Fibroblast of the conjunctiva (primary cell): ENCODE measurements around the gene ITGA7.

Experiments used
- DNase-seq: peaks from one replicate; pipeline ENCODE4 v3.0.0-alpha.2; 2010; ENCODE audit warnings: low read depth

The ITGA7 gene

GRCh38 chr12:55700255-55701018 lies 7.3 kb downstream of the ITGA7 start:
- DNase-seq = no peak

DNA sequence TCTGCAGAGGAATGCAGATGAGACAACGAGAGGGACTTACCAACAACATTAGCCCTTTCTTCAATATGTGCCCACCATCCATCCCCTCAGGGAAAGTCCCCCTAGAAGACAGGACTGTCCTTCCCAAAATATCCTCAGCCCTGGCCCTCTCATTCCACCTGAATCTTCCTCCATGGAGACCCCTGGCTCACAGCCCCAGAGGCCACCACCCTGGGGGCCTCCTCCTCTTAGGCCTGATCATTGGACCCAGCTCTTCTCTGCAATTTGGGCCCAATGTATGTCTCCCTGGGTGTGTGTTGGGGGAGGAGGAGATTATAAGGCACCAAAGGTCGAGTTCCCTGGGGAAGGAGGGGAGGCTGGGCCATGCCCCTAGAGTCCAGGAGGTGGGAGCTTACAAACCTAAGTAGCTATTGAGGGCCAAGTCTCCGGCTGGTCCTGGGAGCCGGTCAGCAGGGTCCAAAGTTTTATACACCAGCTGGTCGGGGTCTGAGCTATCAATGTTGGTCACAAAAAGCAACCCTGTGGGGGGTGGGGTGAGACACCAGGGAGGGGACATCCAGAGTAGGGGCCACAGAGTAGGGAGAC lies 8.1 kb downstream of the ITGA7 start:
- DNase-seq = no peak

- DNase-seq = no peak
Observed at GRCh38 chr12:55698965-55699364, 8.7 kb downstream of the ITGA7 start.

DNA sequence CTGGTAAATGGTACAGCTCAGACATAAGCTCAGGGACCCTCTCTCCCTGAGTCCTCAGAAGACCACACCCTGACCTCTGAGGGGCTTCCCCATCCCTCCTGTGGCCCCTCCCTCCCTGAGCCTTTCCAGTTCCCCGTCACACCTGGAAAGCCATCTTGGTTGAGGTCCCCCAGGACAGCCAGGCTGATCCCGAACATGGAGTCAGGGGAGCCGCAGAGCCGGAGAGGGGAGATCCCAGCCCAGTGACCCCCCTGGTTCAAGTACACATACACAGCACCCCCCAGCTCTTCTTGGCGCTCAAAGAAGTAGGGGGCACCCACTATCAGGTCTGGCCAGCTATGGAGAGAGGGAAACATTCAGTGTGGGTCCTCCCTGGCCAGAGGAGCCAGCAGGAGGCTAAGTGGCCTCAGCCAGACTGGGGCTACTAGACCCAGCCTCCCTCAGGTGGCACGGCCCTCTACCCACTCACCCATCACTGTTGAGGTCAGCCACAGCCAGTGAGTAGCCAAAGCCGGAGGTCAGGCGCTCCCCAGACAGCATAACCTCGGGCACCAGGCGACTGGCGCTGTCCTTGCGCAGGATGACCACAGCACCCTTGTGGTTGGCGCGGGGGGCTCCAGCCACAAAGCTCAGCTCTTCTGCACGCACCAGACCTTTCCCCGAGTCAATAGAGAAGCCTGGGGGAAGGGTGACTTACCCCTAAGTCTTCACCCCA lies 9.3 kb downstream of the ITGA7 start:
- no peak for DNase-seq

DNA sequence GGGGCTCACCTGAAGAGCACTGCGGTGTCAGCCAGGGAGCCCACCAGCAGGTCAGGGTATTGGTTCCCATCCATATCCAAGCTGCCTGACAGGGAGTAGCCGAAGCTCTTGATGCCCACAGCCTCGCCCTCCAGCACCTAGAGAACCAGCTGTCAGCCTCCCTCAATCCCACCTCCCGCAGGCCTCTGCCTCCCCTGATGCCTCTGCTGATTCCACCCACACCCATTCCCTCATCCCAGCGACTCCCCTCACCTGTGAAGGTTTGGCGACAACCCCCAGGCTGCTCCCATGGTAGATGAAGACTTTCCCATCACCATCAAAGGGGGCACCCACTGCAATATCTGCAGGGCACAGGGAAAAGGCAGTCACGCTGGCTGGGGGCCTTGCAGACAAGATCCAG lies 10.0 kb downstream of the ITGA7 start:
- DNase-seq = no peak

- DNase-seq = no peak
Observed at GRCh38 chr12:55696796-55697462, 10.8 kb downstream of the ITGA7 start.

- DNase-seq = no peak
Observed at GRCh38 chr12:55696141-55696540, 11.6 kb downstream of the ITGA7 start.

DNA sequence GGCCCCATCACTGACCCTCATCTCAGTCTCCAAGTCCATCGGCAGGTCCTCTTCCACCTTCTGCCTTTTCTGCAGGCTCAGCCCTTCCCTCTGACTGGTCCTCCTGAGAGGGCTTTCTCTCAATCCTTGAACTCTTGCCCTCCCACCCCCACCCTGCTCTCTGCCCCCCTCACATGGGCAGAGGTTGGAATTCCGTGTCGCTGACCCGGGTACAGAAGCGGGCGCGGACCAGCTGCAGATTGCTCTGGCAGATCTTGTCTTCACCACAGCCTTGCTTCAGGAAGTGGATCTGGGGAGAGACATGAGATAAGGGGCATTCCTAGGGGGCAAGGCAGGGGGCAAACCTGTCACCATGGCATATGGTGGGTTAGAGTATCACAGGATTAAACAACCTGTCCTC lies 12.4 kb downstream of the ITGA7 start:
- no peak for DNase-seq

GRCh38 chr12:55694651-55695050 lies 13.1 kb downstream of the ITGA7 start:
- no peak for DNase-seq

DNA sequence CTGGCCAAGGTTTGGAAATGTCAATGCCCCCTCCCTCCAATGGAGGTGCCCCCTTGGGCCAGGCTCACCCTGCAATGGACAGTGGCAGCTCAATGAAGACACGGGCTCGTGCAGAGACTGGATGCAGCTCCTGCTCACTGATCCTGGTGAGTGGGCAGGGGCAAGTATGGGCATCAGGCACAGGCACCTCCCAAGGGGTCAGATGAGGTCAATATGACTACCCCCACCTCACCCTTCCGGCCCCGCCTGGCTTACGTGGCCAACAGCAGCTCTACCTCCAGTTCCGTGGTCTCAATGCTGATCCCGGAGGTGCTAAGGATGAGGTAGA lies 13.6 kb downstream of the ITGA7 start:
- no peak for DNase-seq

- DNase-seq = no peak
Observed at GRCh38 chr12:55693323-55694187, 14.1 kb downstream of the ITGA7 start.

GRCh38 chr12:55692631-55693322 lies 14.9 kb downstream of the ITGA7 start:
- DNase-seq = no peak

DNA sequence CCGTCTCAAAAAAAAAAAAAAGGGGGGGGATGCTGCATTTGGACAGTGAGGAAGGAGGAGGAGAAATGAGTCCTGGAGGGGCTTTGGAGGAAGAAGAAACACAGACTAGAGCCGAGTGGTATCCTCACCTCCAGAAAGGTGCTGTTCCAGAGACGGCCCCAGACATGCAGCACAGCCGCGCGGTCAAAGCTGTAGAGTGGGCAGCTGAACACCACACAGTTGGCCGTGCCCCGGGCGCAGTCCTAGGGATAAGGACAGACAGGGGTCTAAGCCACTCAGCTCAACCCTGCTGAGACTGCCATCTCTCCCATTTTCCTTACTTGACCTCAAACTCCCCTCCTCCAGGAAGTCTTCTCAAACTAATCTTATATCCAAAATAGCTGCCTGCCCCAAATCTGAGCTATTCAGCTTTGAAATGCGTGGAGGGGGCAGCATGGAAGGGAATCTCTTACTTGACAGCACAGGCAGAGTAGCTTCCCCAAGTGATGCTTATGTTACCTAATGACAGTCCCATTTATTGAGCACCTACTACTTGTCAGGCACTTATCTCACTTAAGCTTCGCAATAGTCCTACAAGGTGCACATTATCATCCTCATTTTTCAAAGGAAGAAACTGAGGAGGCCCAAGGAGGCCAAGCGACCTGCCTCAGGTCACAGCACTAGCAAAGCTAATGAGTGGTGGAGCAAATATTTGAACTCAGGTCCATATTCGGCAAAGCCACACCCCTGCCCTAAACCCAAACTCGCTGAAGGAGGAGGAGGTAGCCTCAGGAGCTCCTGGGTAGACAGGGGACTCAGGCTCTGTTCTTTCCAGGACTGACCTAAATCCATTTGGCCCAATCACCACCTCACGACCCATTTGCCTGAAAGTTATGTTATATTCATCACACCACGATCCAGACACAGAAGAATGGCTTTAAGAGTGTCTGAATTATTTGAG lies 18.7 kb downstream of the ITGA7 start:
- no peak for DNase-seq

GRCh38 chr12:55687746-55688145 lies 20.0 kb downstream of the ITGA7 start:
- no peak for DNase-seq

- DNase-seq = no peak
Observed at GRCh38 chr12:55686366-55687010, 21.2 kb downstream of the ITGA7 start.

DNA sequence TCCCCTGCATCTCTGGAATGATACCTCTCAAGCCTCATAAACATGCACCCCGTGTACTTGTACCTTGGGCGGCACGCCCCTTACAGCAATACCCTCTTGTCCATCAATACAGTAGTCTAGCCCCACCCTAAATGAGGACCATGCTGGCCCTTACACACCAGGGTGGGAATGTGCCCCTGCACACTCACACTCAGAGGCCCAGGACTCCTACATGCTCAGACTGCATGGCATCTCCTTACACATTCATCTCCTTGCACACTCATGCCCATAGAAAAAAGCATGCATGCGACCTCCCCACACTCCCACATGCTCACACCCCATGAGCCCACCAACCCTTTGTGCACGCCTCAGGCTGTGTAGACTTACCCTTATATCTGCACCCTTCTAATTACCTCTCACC lies 22.0 kb downstream of the ITGA7 start:
- no peak for DNase-seq

DNA sequence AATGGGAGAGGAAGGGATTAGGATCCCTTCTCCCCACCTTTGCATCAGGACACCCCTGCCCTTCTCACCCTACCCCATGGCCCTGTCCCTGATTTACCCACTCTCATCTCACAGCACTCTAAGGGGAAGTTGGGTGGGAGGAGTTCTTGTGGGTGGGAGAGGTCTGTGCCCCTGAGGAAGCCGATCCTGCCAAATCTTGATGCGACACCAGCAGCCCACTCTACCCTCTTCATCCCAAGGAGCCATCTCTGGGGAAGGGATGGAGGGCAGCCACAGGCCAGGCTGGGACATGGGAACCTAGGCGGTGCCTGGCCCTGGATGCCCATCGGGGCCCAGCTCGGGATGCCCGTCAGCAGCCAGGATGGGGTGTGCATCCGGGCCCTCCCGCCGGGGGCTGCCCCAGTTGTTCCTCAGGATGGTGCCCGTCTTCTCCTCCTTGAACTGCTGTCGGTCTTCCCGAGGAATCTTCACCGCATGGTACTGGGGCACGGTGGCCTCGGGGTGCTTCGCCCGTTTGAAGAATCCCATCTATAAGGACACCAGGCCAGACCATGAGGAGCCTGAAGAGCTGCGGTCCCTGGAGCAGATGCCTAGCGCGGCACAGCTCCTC lies 22.8 kb downstream of the ITGA7 start:
- no peak for DNase-seq

DNA sequence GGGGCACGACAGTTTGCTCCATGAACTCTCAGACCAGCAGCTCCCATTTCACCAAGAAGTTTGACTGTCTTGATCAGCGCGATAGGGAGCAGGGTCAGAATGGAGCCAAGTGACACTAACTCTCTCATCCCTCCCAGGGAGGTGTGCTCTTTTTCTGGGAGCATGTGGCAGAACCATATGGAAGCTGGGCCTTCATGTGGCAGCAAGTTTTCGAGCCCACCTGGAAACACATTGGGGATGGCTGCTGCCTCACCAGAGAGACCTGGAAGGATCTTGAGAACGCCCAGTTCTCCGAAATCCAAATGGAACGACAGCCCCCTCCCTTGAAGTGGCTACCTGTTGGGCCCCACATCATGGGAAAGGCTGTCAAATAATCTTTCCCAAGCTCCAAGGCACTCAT lies 24.0 kb downstream of the ITGA7 start:
- DNase-seq = no peak

DNA sequence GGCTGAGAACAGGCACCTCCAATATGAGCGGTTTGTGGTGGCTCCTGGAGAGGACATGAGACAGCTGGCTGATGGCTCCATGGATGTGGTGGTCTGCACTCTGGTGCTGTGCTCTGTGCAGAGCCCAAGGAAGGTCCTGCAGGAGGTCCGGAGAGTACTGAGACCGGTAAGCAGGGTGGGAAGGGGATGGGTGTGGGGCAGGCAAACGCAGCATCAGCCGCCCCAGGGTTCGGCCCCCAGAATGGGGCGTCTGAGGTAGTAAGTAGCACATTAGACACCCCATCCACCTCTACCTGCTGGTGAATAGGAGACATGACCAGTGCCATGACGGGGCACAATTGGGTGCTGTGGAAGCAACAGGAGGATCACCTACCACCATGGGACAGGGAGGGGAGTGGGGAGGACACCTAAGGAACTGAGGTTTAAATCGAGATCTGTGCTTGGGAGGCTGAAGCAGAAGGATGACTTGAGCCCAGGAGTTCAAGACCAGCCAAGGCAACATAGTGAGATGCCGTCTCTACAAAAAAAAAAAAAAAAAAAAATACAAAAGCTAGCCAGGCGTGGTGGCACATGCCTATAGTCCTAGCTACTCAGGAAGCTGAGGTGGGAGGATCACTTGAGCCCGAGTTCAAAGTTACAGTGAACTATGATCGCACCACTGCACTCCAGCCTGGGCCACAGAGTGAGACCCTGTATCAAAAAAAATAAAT lies 25.5 kb downstream of the ITGA7 start:
- DNase-seq = no peak
